IPS DF 19.7 (cell line): Measurements from ENCODE around the gene KCNMA1.

Source experiments
- DNase-seq: peaks from one replicate; pipeline ENCODE4 v3.0.0-alpha.2; 2013; ENCODE audit warnings: low read depth, low spot score

The KCNMA1 gene

DNA sequence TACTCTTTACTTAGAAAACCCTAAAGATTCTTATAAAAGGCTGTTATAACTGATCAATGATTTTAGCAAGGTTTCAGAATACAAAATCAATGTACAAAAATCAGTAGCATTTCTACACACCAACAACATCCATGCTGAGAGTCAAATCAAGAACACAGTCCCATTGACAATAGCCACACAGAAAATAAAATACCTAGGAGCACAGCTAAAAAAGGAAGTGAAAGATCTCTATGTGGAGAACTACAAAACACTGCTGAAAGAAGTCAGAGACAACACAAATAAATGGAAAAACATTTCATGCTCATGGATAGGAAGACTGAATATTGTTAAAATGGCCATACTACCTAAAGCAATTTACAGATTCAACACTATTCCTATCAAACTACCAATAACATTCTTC lies 427.0 kb downstream of the KCNMA1 start:
- DNase-seq = no peak

DNA sequence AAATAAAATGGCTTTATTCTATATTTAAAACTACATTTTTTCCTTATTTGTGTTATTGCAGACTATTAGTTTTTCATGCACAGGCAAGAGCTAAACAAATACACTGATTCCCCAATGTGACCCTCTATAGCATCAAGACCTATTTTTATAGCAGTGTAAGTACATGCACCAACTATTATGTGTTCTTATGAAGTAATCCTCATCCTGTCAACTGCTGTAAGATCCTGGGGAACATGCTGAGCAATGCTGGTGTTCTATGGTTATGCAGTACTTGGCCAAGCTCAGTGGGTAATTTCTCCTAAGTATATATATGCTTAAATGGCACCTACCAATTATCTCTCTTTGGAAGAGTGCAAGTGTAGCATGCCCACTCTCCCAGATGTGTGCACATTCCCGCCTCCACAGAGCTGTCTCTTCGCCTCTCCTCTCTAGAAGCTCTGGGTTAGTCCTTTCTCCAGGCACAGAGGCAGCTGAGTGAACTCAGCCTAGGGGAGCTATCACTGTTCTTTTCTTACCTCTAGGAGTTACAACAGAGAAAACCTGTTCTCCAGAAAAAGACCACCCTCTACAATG lies 428.8 kb downstream of the KCNMA1 start:
- DNase-seq = no peak

DNA sequence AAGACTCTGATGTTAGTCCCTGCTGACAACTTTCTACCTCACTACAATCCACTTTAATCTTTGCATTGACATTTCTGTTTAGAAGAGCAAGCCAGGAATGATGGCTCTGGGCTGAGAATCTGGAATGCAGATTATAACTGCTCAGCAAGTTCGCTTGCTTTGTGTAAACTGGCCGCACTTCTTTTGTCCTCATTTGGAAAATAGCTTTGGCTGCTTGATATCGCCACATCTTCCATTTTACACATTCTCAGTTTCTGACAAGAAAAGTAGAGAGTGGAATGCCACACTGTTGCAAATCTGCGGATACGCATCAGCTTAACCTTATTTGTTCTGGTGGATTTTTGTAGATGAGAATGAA lies 429.8 kb downstream of the KCNMA1 start:
- no peak for DNase-seq

DNA sequence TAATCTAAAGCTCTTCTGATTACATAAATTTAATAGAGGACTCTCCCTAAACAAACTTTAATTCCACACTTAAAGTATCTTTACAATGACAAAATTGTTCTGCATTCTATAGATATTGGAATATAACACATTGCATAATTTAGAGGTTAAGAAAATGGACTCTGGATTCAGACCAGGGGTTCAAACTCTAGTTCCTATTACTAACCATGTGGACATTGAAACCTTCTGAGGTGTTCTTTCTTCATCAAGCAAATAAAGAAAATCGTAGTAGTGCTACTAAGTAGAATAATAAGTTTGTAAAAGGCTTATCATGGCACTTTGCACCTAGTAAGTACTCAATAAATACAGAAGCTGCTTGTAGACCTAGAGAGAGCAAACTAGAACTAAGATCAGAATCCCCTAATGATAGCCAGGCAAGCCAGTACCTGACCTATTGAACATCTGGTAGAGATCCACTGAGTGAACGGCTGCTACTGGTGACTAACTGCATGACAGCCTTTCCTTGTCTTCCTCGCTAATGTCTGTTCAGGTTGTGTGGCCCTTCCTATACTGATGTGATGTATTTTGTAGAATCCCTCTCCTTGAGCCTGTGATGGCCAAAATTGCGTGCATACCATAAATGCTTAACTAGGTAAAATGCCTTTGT lies 430.3 kb downstream of the KCNMA1 start:
- no peak for DNase-seq

DNA sequence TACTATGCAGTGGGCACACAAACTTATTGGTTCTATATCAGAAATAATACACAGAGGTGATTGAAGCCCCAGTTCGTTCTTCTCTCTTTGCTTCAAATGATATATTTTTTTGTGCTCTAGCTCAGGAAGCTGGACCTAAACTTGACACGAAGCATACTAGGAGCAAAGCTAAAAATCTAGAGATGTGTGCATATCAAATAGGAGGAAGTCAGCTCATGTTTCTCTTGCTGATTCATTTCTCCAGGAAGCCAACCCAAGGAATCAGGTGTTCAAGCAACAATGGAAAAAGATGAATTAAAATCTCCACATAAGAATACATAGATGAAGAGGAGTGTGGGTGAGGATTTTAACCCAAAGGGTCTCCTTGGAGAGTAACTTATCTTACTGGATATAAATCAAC lies 432.5 kb downstream of the KCNMA1 start:
- DNase-seq = no peak

DNA sequence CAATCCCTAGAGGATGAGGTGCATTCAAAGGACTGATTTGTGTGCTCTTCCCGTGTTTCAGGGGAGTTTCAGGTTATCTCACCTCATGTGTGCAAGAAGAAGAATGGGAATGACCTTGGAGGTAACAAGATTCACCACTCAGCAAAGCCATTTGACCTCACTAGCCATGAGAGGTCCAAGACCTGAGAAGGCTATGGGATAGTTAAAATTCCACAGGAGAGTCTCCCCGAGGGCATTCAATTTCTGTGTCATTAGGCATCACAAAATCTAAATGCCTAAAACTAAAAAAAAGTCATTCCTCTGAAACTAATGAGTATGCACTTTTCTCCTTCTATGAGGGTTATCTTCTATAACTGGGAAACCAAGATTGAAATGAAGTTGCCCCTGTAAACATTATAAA lies 433.4 kb downstream of the KCNMA1 start:
- no peak for DNase-seq

DNA sequence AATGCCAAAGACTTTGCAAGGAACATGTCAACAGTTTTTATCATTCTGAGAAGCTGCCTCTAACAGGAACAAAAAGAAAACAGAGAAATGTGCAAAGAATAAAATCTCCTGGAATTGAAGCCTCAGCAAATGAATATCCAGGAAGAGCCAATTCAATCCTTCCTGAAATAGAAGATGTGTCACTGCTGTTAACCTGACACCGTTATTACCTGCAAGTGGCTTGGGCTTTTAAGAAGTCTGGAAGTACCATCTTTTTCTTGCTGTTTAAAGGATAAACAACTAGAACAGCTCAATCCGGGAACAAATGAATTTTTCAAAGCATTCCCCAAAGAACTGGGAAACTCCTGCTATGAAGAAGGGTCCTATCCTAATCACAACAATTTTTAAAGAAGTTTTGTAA lies 434.8 kb downstream of the KCNMA1 start:
- DNase-seq = no peak

DNA sequence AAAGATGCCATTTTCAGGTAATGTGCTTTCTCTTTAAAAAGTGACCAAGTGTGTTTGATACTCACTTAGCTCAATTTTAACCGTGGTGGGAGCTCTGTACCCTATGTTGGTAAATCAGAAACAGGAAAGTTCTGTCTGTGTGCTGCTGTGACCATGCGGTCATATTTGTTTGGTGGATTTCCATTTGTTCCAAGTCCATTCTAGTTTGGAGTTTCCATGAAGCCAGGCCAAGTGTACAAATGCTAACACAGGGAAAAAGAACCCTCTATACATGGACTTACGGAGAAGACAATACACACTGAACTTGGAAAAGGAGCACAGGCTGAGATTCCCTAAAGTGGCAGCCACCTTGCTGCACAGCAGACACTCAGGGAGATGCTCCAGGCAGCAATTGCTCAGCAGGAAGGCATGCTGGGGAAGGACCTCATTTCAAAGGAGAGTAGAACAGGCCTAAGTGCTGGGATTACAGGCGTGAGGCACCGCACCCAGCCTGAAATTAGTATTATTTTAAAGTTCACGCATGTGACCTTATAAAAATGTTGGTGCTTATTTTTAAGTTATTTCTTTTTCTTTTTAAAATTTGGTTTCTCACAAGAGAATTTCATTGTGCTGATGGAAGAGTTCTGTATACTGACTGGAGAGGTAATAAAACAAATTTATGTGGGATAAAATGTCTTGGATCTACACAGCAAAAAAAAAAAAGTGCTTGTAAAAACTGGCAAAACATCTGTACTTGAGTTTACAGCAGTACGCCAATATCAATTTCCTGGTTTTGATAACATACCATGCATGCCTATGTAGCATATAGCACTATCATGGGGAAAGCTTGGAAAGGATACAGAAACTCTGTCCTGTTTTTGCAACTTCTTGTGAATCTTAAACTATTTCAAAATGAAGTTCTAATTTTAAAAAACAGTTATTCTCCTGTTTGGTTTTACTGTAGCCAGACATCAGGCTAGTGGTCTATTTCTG lies 436.2 kb downstream of the KCNMA1 start:
- DNase-seq = no peak

DNA sequence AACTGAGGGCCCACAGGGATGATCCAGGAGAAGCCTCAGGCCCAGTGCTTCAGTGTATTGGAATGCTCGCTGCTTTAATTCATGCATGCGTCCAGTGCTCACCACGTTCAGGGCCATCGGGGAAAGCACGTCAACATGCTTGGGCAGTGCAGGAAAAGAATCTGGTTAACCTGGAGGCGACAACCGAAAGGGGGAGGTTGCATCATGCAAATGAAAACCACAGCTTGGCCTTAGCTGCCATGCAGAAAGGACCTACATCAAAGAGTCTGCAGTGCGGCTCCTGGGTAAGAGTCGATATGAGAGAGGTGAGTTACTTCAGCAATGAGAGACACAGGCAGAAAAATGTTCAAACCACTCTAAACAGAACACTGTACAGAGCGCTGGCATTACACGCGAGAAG lies 440.1 kb downstream of the KCNMA1 start:
- DNase-seq = no peak

DNA sequence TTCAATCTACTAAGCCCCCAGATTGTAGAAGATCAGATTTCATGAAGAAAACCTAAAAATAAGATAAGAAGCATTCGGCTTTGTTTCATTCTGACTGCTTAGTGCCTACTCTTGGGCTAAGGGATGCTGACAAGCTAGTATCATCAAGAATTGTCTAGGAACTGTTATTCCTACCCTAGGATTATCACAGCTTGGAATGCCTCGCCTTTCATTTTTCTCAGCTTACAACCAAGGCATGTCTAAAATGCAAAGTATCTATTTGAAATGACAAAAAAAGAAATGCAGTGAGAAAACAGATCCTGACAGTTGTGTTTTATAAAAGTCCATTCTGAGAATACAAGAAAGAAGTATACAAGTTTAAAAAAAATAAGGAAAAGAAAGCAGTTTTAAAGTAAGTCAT lies 441.0 kb downstream of the KCNMA1 start:
- DNase-seq = no peak

DNA sequence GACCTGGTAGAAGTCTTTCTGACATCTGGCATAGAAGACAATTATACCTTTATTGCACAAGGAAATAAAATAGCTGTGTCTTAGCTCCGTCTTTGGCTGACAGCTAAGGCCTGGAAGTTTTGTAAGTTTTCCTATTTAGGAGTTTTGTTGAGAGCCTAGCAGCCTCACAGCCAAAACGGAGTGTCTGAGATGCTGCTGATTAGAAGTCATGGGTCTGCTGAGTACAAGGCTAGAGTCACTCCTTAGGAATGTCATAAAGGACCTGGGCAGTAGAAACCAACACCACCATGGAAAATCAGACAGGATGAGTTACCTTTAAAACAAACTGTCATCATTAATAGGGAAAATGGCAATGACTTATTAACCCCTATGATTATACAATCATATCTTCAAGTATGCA lies 442.5 kb downstream of the KCNMA1 start:
- no peak for DNase-seq

DNA sequence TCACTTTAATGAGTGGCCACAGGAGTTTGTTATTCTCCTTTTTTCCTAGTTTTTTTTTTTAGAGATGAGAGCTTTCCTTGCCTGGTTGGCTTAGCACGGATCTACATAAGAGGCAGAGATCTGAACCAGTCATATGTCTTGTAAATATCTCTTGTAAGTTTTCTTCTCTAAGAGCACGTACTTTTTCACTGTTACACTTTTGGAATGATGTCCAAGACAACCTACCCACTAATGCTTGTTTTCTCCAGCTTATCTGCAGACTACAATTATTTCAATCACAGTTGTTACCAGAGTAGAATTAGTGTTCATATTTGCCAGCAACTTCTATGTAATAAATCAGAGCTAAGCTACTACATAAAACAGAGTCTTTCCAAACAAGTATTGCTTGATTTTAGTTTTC lies 444.6 kb downstream of the KCNMA1 start:
- no peak for DNase-seq

DNA sequence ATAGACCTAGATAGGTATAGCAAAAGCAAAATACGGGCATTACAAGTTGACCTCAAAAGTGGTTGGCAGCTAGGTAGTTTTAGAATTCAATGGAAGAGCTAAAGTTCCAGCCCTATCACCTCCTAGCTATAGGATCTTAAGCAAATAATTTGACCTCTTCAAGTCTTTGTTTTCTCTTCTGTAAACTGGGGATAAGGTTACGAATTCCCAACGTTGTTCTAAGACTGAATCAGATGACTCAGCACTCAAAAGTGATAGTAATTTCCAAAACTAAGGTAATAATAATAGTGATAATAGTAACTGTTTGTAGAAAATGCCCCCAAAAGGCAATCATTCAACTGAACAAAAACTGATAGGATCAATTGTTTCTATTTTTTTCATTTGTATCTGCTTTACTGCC lies 445.2 kb downstream of the KCNMA1 start:
- DNase-seq = no peak

DNA sequence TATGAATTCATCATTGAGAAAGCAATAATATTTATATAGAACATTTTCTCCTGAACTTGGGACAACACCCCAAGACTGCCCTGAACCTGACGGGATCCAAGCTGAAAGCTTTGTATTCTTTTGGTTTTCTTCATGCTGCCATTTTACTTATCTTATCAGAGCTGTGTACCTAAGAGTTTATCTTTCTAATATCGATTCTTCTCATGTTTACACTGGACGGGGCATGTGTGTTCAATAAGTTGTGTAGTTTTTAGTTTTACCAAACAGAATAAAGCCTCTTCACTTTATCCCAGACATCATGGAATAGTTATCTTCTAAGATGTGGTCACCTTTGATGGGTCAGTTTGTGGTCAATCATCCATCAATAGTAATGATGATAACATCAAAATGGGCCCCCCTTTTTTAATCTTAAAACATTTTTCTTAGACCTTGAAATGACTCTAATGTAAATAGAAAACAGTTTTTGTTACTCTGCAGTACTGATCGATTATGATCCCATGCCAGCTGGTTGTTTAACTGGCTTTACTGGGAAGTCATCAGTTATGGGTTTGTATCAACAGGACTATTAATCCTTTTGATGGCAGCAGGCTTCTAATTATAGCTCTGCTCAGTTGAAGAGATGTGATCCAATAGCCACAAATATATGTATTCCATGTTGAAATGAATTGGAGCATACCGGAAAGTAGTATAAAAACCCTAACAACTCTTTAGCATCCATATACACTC lies 446.1 kb downstream of the KCNMA1 start:
- no peak for DNase-seq

DNA sequence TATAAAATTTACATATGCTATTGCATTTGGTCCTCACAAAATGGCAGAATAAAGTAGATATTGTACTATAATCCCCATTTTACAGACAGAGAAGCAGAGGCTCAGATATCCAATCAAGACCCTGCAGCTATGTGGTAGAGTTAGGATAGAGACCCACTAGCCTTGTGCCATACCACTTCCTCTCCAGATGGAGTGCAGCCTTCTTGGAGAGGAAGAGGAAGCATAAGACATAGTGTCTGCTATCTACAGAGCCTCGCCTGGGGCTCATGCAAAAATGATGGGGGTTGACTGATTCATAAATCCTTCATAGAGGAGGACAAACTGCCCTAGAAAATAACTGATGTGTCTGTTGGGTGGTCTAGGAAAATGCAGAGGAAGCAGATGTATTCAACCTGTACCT lies 447.3 kb downstream of the KCNMA1 start:
- no peak for DNase-seq

DNA sequence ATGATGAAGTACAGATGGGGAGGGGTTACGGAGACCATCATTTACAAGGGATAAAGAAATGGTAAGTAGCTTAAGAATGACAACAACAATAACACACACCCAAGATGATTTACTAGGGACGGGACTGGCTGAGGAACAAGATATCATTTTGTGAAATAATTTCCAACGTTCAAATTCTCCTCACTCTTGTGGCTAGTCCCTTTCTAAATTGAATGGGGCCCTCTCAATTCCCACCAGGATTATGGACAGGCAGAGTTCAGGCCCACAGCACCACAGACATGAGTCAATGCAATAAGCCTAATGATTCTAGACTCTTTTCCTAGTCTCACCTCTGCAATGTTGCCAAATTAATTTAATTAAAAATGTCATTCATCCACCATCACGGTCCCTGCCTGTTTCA lies 448.1 kb downstream of the KCNMA1 start:
- DNase-seq = no peak

DNA sequence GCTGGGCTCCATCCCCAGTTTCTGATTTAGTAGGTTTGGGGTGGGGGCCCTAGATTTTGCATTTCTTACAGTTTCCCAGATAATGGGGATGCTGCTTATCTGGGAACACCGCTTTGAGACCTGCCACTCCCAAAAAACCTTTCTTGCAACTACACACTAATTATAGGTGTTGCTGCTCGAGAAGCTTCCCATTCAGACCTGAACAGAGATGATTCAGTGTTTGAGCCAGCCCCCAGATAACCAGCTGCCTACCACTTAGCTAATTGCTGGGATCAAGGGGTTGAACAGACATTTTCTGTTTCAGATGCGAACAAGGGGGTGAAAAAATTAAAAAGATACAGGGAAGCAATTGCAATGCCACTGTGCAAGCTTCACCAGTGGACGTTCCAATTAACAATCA lies 448.5 kb downstream of the KCNMA1 start:
- DNase-seq = no peak

DNA sequence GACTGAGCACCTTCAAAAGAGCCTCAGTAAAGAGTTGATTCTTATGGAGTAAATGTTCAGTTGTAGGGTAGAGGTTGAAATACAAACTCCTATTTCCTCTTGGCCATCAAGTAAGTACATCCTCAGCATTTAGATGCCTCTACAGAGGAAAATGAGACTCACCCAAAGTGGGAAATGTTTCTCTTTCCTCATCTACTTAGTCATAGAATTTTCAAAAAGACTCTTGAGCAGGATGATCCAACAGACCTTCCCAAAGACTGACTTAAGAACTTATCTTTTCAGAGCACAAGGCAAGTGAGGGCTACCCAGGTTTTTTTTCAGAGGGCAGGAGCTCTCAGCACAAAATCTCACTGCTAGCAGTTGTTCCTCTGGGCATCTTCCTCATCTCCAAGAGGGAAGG lies 449.1 kb downstream of the KCNMA1 start:
- DNase-seq = no peak

DNA sequence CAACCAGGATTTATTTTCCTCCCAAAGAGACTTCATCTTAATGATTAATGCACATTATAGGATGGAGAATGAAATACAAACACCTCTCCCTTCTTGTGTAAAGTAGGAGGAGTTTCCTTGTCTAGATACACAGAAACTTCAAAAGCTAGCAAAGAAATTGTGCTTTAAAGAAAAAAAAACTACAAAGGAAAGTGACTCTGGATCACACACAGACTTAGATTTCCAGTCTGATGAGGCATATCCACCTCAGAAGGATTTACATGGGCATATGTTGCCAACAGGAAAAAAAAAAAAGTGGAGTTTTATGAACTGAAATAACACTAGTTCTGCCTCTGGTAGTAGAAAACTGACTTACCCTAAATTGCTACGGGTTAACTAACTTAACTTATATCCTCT lies 449.6 kb downstream of the KCNMA1 start:
- DNase-seq = no peak

DNA sequence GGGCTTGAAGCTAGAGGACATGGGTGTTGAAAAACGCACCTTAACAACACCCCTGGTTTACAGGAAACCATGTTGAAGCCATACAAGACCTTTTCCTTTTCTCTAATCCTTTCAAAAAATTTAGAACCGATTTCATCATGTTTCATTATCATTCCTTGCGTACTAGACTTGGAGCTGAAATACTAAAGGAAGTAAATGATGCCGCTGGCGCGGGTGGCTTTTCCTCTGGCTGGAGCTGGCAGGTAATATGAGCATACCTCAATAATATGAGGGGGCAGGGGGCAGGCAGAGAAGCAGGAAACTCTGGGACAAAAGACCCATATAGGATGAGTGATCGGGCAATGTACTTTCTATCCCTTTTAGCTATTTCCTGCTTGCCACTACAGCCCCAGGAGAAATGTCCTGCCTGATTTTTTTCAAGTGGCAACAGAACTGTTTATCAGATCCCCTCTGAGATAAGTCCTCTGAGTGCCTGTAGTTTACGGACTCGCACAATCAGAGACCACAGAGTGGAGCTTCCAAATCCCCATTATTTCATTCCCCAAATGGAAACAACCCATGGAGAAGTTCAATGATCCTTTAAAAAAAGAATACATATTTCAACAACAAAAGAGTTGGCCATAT lies 450.1 kb downstream of the KCNMA1 start:
- DNase-seq = no peak

DNA sequence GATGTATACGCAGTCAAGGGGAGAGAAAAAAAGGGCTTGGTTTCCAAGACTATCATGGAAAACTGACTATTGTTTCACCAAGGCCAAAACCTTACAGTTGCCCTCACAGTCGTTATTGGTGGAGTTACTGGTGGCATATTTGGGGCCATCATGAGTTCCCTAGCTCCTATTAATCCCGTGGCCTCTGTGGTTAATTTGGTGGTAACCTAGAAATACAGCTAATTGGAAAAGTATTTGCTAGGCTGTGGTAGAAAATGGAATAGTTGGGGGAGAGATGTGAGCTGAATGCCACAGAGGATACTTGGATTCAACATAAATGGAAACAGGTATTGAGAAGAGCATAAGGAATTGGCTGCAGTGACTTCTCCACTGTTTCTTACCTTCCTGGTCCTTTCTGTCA lies 450.7 kb downstream of the KCNMA1 start:
- DNase-seq = no peak

DNA sequence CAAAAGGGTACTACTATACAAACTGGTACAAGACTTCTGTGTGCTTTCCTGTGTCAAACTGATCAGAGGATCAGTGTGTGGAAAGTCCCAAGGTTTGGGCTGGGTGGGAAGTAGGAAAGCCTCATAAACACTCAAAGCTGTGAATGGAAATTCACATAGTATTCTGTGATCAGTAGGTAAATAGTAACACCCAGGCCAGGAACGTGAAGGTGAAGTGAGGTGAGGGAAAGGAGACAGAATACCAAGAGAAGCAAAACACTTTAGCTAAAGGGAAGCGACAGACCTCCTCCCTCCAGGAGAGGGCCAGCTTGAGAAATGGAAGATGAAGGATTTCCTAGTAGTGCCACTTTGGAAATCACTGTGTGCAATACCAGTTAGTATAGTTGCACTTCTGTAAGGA lies 451.9 kb downstream of the KCNMA1 start:
- no peak for DNase-seq
